ENCODE results near the gene RTL9.

DNA sequence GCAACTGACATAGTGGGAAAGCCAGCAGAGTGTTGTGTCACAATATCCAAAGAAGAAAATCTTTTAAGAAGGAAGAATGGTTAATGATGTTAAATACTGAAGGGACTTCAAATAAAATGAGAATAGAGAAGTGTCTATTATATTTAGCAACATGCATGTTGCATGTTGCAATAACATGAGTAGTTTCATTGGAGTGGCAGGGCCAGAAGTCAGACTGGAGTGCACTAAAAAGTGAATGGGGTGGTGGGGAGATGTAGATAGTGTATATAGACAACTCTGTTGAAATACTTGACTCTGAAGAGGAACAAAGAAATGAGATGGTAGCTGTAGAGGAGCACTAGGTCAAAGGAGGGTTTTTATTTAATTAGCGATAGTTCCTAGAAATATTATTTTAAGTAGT lies 31.3 kb upstream of the RTL9 start:
- no peak for TF ChIP-seq POLR2A (IDR thresholded peaks at IDR 0.05)
- TF ChIP-seq, protein P1, sequence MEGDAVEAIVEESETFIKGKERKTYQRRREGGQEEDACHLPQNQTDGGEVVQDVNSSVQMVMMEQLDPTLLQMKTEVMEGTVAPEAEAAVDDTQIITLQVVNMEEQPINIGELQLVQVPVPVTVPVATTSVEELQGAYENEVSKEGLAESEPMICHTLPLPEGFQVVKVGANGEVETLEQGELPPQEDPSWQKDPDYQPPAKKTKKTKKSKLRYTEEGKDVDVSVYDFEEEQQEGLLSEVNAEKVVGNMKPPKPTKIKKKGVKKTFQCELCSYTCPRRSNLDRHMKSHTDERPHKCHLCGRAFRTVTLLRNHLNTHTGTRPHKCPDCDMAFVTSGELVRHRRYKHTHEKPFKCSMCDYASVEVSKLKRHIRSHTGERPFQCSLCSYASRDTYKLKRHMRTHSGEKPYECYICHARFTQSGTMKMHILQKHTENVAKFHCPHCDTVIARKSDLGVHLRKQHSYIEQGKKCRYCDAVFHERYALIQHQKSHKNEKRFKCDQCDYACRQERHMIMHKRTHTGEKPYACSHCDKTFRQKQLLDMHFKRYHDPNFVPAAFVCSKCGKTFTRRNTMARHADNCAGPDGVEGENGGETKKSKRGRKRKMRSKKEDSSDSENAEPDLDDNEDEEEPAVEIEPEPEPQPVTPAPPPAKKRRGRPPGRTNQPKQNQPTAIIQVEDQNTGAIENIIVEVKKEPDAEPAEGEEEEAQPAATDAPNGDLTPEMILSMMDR (IDR thresholded peaks at IDR 0.05) = no peak

Measured in Peyer's patch (tissue), 4 donors.